Endothelial cell of umbilical vein (primary cell): ENCODE data around the gene MACROD2. TPM values are rescaled to one million over a fixed set of nuclear protein-coding genes. Genes with fewer than 3 reads are reported as not detected.

Experiments
- BruUV-seq: library from RNA; stranded (reverse); fragments of 400-500 nt; replicated peaks from 2 replicates; lab custom pipeline; 2021; lab: Mats Ljungman, UMichigan
- CTCF ChIA-PET: fragments of 300-600, 350-600 bp; sonication (Branson Sonifier 250); formaldehyde crosslinking; loops from one replicate; lab custom pipeline; 2021; ENCODE audit warnings: antibody characterized with exemption, inconsistent platforms; lab: Charles Lee
- POLR2A ChIA-PET: fragments of 300-600, 350-600 bp; sonication (Branson Sonifier 250); formaldehyde crosslinking; loops from one replicate; lab custom pipeline; 2021; ENCODE audit warnings: antibody characterized with exemption, inconsistent platforms; lab: Charles Lee
- DNase-seq: peaks from one replicate; pipeline ENCODE4 v3.0.0-alpha.2; 2011; ENCODE audit warnings: low read depth, low spot score
- FAIRE-seq: peaks from 2 replicates; lab custom pipeline; 2011; peaks lifted over from hg19 to GRCh38; lab: Jason Lieb, UNC
- H2AFZ ChIP-seq: 2 replicates; pipeline ENCODE4 v1.6.0; 2012; ENCODE audit warnings: low read depth, low read length, control low read depth, inconsistent platforms
- H3K27ac ChIP-seq: 2 replicates; pipeline ENCODE4 v1.5.1; 2011; ENCODE audit warnings: low read depth, mild to moderate bottlenecking, control low read depth, low read length, moderate library complexity; ENCODE audit not compliant: insufficient read depth
- H3K27me3 ChIP-seq, 2 experiments: 2 replicates each; pipeline versions ENCODE4 v1.6.0 to v1.6.1; 2011; ENCODE audit warnings: low read length in 2 of 2, mixed read lengths in 1 of 2; ENCODE audit not compliant: control insufficient read depth in 2 of 2, insufficient read depth in 2 of 2
- H3K36me3 ChIP-seq, 2 experiments: 2 replicates in 1 of 2; 3 replicates in 1 of 2; pipeline ENCODE4 v1.5.1; 2011; ENCODE audit warnings: low read length in 2 of 2, mild to moderate bottlenecking in 1 of 2, moderate library complexity in 1 of 2; ENCODE audit not compliant: control insufficient read depth in 2 of 2, insufficient read depth in 2 of 2; ENCODE audit errors: extremely low read depth in 1 of 2
- H3K4me1 ChIP-seq: 3 replicates; pipeline ENCODE4 v1.5.1; 2011; ENCODE audit warnings: mild to moderate bottlenecking, low read length; ENCODE audit not compliant: control insufficient read depth, insufficient read depth; ENCODE audit errors: extremely low read depth
- H3K4me2 ChIP-seq: 2 replicates; pipeline ENCODE4 v1.6.1; 2011; ENCODE audit warnings: low read length, control low read depth, mixed read lengths; ENCODE audit not compliant: insufficient read depth
- H3K4me3 ChIP-seq, 3 experiments: fragments of 200-600 bp in 1 of 3; sonication (generic), shearing (Covaris generic) in 1 of 3; replicated peaks in 1 of 3; 2 replicates each; pipeline ENCODE4 v1.5.1; 2011 to 2016; ENCODE audit warnings: control low read depth in 3 of 3, low read length in 3 of 3, mild to moderate bottlenecking in 2 of 3, inconsistent platforms in 1 of 3, low read depth in 1 of 3, moderate library complexity in 1 of 3; ENCODE audit not compliant: insufficient read depth in 1 of 3
- H3K79me2 ChIP-seq: 2 replicates; pipeline ENCODE4 v1.6.0; 2012; ENCODE audit warnings: low read length, inconsistent platforms; ENCODE audit not compliant: control insufficient read depth, insufficient read depth
- H3K9ac ChIP-seq: replicated peaks from 2 replicates; pipeline ENCODE3; 2011; ENCODE audit warnings: low read length, control low read depth; ENCODE audit not compliant: insufficient read depth; ENCODE audit errors: extremely low read depth
- H3K9me1 ChIP-seq: replicated peaks from 3 replicates; pipeline ENCODE4 v1.6.0; 2011; ENCODE audit warnings: mild to moderate bottlenecking, low read length; ENCODE audit not compliant: control insufficient read depth, insufficient read depth; ENCODE audit errors: extremely low read depth
- H3K9me3 ChIP-seq: replicated peaks from 2 replicates; pipeline ENCODE4 v1.5.1; 2012; ENCODE audit warnings: low read length, inconsistent platforms; ENCODE audit not compliant: control insufficient read depth, insufficient read depth
- H4K20me1 ChIP-seq: replicated peaks from 2 replicates; pipeline ENCODE3; 2011; ENCODE audit warnings: mild to moderate bottlenecking, low read length; ENCODE audit not compliant: control insufficient read depth, insufficient read depth; ENCODE audit errors: extremely low read depth
- CTCF ChIP-seq, 2 donors: IDR thresholded peaks; 1 replicate in 1 of 2; 2 replicates in 1 of 2; pipeline ENCODE4 v1.5.1; 2011; ENCODE audit warnings: low read length in 2 of 2, mild to moderate bottlenecking in 2 of 2, moderate library complexity in 2 of 2, control low read depth in 1 of 2, inconsistent platforms in 1 of 2, low read depth in 1 of 2; ENCODE audit not compliant: insufficient read depth in 1 of 2; ENCODE audit errors: extremely low read depth in 1 of 2
- EZH2 ChIP-seq: IDR thresholded peaks from 2 replicates; pipeline ENCODE4 v1.6.1; 2012; ENCODE audit warnings: borderline replicate concordance, low read depth, mild to moderate bottlenecking, moderate library complexity, low read length, inconsistent platforms; ENCODE audit not compliant: severe bottlenecking
- FOS ChIP-seq: IDR thresholded peaks from 2 replicates; pipeline ENCODE4 v1.6.1; 2011; ENCODE audit warnings: mild to moderate bottlenecking, low read length, moderate library complexity, borderline replicate concordance; ENCODE audit not compliant: insufficient read depth
- GATA2 ChIP-seq: IDR thresholded peaks from 2 replicates; pipeline ENCODE4 v1.7.0; 2011; ENCODE audit warnings: low read depth, mild to moderate bottlenecking, moderate library complexity, mixed read lengths, low read length; ENCODE audit not compliant: insufficient read length, insufficient read depth
- JUN ChIP-seq: IDR thresholded peaks from 2 replicates; pipeline ENCODE4 v1.6.1; 2011; ENCODE audit warnings: borderline replicate concordance, low read depth; ENCODE audit not compliant: insufficient read length, insufficient read depth
- MAX ChIP-seq: IDR thresholded peaks from 2 replicates; pipeline ENCODE4 v1.6.1; 2011; ENCODE audit not compliant: insufficient read depth, insufficient read length
- MYC ChIP-seq: IDR thresholded peaks from one replicate; pipeline ENCODE4 v1.6.1; 2011; ENCODE audit warnings: mild to moderate bottlenecking, low read depth, low read length
- POLR2A ChIP-seq: IDR thresholded peaks from 2 replicates; pipeline ENCODE4 v1.6.1; 2012; ENCODE audit warnings: low read depth, mild to moderate bottlenecking, control low read depth, low read length
- POLR2AphosphoS5 ChIP-seq: IDR thresholded peaks from 2 replicates; pipeline ENCODE4 v1.6.1; 2012; ENCODE audit warnings: low read depth, mild to moderate bottlenecking, control low read depth, low read length, moderate library complexity; ENCODE audit not compliant: insufficient read depth
- dilution Hi-C: fragments of 300-500 bp; cut with MboI; formaldehyde crosslinking; loops from one replicate; pipeline ENCODE4 v1.15.0; 2019; ENCODE audit warnings: low sequenced_read_pairs; ENCODE audit not compliant: extremely low pct_ligation_motif_present
- intact Hi-C: fragments of 100-400 bp; cut with micrococcal nuclease; formaldehyde crosslinking; loops from one replicate; pipeline ENCODE4 v1.10.0; 2022
- polyA plus RNA-seq, 4 experiments: library from polyadenylated mRNA; depleted of rRNA in 3 of 4; stranded (reverse) in 3 of 4; unstranded in 1 of 4; fragments of >200 nt; gene quantifications; 2 replicates each; pipeline versions ENCODE4 v1.2.1 to v1.2.3, GENCODE V29; 2011 to 2012; ENCODE audit warnings: missing spikeins in 1 of 4
- total RNA-seq: library from RNA; stranded (reverse); gene quantifications from 2 replicates; pipeline ENCODE4 v1.2.3, GENCODE V29; 2021

MACROD2 gene
- total and polyA plus RNA-seq, 2 donors (not counting 3 experiments of a cell fraction or from before 2014, with no cell fraction given) = 0.11 to 0.73 TPM

- H3K27ac ChIP-seq = no peak overlapping the region
- intact Hi-C loops (no loop called here), dilution Hi-C loops (no loop called here)
- TF ChIP-seq MYC = no peak
- no peak for TF ChIP-seq POLR2A
- no peak for TF ChIP-seq POLR2AphosphoS5
- TF ChIP-seq MAX = no peak
- no peak for TF ChIP-seq JUN
- no peak for TF ChIP-seq EZH2
- TF ChIP-seq GATA2 = no peak
- no peak for TF ChIP-seq FOS
- no peak for TF ChIP-seq CTCF (IDR thresholded peaks at IDR 0.05; ENCODE audit: extremely low read depth in 1 of 2, insufficient read depth in 1 of 2, low read depth in 1 of 2, low read length in 2 of 2)
- no peaks in the 10 kb centered on the region for H3K36me3 ChIP-seq
- no peaks in the 10 kb centered on the region for H3K9me1 ChIP-seq
- POLR2A ChIA-PET = no interaction called here
- H3K4me1 ChIP-seq = no peaks in the 10 kb centered on the region
- no TSS peak for BruUV-seq
- no peaks in the 10 kb centered on the region for H4K20me1 ChIP-seq
- no peaks in the 10 kb centered on the region for H3K79me2 ChIP-seq
- no peaks in the 10 kb centered on the region for H3K9me3 ChIP-seq
- CTCF ChIA-PET = no interaction called here
- no peak overlapping the region for H2AFZ ChIP-seq
- no peak for DNase-seq
- no peak overlapping the region for H3K4me3 ChIP-seq
- FAIRE-seq = no peak
- no peaks in the 10 kb centered on the region for H3K27me3 ChIP-seq
- no peak overlapping the region for H3K4me2 ChIP-seq
- H3K9ac ChIP-seq = no peak overlapping the region
These were observed 1923.8 kb downstream of the MACROD2 start for GRCh38 chr20:15919118-15919517.
